ENCODE results near the gene MPRIP.

MPRIP gene

GRCh38 chr17:17091276-17091675 lies 49.0 kb downstream of the MPRIP start:
- DNase-seq = no peak

- no peak for DNase-seq
Measured at GRCh38 chr17:17091856-17092756, 49.8 kb downstream of the MPRIP start.

- DNase-seq = no peak
Measured at GRCh38 chr17:17093764-17094163, 51.5 kb downstream of the MPRIP start.

- DNase-seq = no peak
Measured at GRCh38 chr17:17096438-17097178, 54.4 kb downstream of the MPRIP start.

GRCh38 chr17:17097763-17098345 lies 55.6 kb downstream of the MPRIP start:
- DNase-seq = no peak

- DNase-seq = no peak
Measured at GRCh38 chr17:17098551-17099179, 56.4 kb downstream of the MPRIP start.

GRCh38 chr17:17102176-17102575 lies 59.9 kb downstream of the MPRIP start:
- no peak for DNase-seq

GRCh38 chr17:17103160-17103559 lies 60.9 kb downstream of the MPRIP start:
- no peak for DNase-seq

GRCh38 chr17:17104036-17104435 lies 61.8 kb downstream of the MPRIP start:
- DNase-seq = no peak

GRCh38 chr17:17104494-17104893 lies 62.2 kb downstream of the MPRIP start:
- no peak for DNase-seq

GRCh38 chr17:17105976-17106375 lies 63.7 kb downstream of the MPRIP start:
- no peak for DNase-seq

- no peak for DNase-seq
Measured at GRCh38 chr17:17106756-17107155, 64.5 kb downstream of the MPRIP start.

- no peak for DNase-seq
Measured at GRCh38 chr17:17107281-17107680, 65.0 kb downstream of the MPRIP start.

- DNase-seq = no peak
Measured at GRCh38 chr17:17107891-17108431, 65.7 kb downstream of the MPRIP start.

- DNase-seq = no peak
Measured at GRCh38 chr17:17108451-17109049, 66.3 kb downstream of the MPRIP start.

- DNase-seq = no peak
Measured at GRCh38 chr17:17109256-17109655, 67.0 kb downstream of the MPRIP start.

GRCh38 chr17:17109907-17110306 lies 67.7 kb downstream of the MPRIP start:
- DNase-seq = no peak

GRCh38 chr17:17110520-17110919 lies 68.3 kb downstream of the MPRIP start:
- DNase-seq = no peak

GRCh38 chr17:17111401-17112393 lies 69.4 kb downstream of the MPRIP start:
- DNase-seq = no peak

GRCh38 chr17:17112628-17113200 lies 70.5 kb downstream of the MPRIP start:
- no peak for DNase-seq
